SU-DHL-6 (cell line): ENCODE results near the gene NHP2.

Experiments used
- EZH2phosphoT487 ChIP-seq: fragments of 200-600 bp; sonication (generic), shearing (Covaris generic); conservative IDR thresholded peaks from 2 replicates; pipeline ENCODE4 v1.6.1; 2018; ENCODE audit warnings: mild to moderate bottlenecking, antibody characterized with exemption, low read length, moderate library complexity, mixed read lengths
- TF ChIP-seq, protein P1 (sequence below): fragments of 200-600 bp; sonication (generic); IDR thresholded peaks from one replicate; pipeline ENCODE4 v1.5.1; 2017; ENCODE audit warnings: antibody characterized with exemption, mild to moderate bottlenecking, low read length, moderate library complexity; ENCODE audit not compliant: insufficient read depth, poor library complexity, severe bottlenecking

DNA sequence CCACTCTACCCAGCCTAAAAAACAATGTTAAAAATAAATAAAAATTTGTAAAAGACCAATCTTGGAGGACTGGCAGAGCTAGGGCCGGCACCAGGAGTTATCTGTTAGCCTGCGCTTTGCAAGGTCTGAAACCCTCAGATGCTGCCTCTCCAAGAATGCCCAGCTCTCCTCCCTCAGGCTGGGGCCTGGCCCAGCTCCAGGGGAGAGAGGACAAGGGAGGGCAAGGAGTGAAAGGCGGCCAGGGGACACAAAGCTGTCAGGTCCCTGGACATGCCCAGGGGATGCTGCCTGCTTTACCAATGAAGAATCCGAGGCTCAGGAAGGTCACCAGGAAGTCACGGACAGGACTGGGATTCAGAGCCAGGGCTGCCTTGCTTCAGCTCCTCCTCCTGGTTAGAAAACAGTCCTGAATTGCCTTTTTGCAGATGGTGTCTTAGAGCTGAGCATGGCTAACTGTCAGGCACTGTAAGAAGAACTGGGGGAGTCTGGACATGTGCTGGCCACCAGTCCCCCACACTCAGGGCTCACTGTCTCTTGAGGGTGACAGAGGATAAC is 45.9 kb downstream of the NHP2 start:
- TF ChIP-seq, protein P1, sequence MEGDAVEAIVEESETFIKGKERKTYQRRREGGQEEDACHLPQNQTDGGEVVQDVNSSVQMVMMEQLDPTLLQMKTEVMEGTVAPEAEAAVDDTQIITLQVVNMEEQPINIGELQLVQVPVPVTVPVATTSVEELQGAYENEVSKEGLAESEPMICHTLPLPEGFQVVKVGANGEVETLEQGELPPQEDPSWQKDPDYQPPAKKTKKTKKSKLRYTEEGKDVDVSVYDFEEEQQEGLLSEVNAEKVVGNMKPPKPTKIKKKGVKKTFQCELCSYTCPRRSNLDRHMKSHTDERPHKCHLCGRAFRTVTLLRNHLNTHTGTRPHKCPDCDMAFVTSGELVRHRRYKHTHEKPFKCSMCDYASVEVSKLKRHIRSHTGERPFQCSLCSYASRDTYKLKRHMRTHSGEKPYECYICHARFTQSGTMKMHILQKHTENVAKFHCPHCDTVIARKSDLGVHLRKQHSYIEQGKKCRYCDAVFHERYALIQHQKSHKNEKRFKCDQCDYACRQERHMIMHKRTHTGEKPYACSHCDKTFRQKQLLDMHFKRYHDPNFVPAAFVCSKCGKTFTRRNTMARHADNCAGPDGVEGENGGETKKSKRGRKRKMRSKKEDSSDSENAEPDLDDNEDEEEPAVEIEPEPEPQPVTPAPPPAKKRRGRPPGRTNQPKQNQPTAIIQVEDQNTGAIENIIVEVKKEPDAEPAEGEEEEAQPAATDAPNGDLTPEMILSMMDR: no peak
- no peak for TF ChIP-seq EZH2phosphoT487
